NCI-H226 (cell line): Measurements from ENCODE around the gene NTRK3.
"Not testable (repeated sequence)": the region's sequence is repeated elsewhere in the genome, so short reads cannot be mapped to it uniquely, and the experiment has no call there.

ENCODE experiments used
- DNase-seq: peaks from one replicate; pipeline ENCODE4 v3.0.0-alpha.2; 2015

The NTRK3 gene

DNA sequence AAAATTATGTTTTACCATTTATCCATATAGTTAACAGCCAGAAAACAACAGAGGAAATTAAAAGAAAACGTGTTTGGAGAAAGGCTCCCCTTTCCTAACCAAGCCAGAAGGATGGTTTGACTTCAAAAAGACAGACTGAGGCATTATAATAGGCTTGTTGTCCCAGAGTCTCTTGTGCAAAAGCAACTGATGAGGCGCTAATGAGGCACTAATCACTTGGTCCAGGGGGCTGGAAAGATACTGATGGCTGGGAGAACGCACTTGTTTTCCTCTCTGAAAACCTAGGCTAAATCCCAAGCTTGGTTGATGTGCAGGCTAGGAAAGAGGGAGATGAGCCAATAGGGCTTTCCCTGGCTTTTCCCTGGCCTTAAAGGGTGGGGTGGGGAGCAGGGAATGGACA is 389.6 kb downstream of the NTRK3 start:
- DNase-seq = no peak

GRCh38 chr15:87863152-87863551 is 393.4 kb downstream of the NTRK3 start:
- no peak for DNase-seq

DNA sequence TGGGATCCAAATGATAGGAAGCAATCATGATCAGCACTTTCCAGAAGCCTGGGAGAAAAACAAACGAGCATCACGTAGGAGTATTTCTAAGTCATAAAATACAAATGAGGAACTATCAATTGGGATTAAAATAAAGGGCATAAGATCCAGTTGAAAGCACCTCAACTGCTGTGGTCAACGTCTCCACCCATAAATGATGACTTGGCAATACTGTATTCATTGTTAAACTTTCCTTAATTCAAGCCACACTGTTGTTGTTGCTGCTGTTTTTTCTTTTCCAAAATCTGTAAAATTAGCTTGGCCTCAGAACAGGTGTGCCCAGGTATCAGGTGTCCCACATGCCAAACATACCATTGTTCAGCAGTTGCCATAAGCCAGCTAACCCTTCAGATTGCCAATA is 395.8 kb downstream of the NTRK3 start:
- DNase-seq = no peak

DNA sequence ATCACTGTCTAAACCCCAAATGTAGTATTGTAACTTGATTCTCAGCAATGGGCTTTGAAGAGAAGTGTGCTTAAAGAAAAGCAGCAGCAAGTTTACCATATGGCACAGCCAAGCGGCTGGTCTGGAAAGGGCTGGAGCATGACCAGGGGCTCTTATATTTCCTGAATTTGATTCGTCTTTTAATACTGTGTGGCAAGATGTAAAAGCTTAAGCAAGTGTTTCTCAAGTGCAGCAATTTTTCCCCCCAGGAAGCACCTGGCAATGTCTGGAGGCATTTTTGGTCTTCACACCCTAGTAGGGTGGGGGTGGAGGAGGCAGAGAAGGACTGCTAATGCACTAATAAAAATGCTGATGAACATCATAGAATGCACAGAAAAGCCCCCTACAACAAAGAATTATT is 397.9 kb downstream of the NTRK3 start:
- DNase-seq = no peak

- DNase-seq = no peak
These were observed 405.0 kb downstream of the NTRK3 start for GRCh38 chr15:87851497-87851896.

DNA sequence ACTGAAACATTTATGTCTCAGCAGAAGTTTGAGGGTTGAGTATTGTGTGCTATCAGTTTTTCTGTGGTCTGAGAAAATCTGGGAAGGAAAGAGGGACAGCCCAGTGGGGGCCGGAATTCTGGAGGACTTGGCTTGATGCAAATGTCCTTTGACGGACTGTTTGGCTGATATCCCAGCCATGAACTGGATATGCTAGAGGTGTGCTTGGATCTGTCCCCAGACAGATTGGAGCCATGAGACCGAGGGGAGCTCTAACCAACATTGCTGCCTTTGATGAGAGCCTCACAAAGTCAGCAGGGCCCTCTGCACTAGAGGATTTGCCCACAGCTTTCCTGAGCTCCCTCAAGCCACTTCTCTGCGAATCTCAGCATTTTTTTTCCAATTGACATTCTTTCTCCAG is 405.6 kb downstream of the NTRK3 start:
- no peak for DNase-seq

GRCh38 chr15:87849181-87849580 is 407.4 kb downstream of the NTRK3 start:
- no peak for DNase-seq

DNA sequence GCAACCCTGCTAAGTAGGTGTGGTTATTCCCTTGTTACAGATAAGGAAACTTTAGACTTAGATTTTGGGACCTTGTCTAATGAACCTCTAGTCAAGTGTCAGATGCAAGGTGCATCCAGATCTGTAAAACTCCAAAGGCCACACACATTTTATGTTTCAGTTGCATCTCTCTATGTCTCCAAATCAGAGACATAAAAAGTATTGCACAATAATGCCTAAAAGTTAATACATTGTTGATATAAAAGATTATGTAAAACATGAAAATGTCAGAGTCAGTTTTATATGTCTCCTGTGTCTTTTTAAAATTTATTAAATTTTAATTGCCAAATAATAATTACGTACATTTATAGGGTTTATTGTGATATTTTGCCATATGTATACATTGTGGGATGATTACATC is 408.5 kb downstream of the NTRK3 start:
- DNase-seq = no peak

GRCh38 chr15:87846746-87847145 is 409.8 kb downstream of the NTRK3 start:
- DNase-seq = no peak

DNA sequence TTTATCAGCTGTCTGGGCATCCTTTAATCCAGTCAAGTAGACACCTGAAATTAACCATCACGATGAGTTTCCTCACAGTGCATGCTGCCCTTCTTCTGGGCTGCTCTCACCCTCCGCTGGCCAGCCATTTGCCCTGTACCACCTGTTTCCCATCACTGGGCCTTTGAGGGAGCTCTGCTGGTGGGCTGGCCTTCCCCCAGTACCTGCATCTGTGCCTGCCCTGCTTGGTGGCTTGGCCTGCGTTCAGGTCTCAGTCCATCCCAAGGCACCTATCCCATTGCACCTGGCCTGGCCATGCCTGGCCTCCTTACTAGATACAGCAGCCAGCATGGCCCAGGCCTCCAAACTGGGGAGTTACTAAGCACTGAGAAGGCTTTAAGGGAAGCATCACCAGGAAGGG is 413.2 kb downstream of the NTRK3 start:
- DNase-seq = no peak

DNA sequence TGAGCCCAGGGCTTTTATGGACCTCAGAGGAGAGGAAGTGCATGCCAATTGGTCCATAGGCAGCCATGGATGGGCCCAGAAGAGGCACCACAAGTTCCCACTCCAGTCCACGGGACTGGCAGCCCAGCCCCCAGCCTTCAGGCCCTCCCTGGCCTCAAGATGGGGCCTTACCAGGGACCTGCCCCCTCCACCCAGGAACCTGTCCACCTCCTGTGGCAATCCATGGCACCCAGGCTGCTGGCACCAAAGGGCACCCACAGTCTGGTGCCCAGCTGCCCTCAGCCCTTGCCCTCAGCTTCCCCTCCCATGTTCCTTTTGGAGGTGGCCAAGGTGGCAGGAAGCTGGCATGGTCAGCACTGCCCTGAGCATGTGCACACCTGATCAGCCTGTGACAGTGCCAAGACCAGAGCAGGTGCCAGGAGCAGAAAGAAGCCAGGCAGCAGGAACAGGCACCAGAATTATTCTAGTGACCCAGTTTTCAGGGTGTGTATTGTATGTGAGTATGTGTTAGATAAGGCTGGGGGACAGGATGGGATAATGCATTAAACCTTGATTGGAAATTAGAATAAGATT is 415.0 kb downstream of the NTRK3 start:
- no peak for DNase-seq

GRCh38 chr15:87835830-87836229 is 420.7 kb downstream of the NTRK3 start:
- DNase-seq = not testable (repeated sequence)

DNA sequence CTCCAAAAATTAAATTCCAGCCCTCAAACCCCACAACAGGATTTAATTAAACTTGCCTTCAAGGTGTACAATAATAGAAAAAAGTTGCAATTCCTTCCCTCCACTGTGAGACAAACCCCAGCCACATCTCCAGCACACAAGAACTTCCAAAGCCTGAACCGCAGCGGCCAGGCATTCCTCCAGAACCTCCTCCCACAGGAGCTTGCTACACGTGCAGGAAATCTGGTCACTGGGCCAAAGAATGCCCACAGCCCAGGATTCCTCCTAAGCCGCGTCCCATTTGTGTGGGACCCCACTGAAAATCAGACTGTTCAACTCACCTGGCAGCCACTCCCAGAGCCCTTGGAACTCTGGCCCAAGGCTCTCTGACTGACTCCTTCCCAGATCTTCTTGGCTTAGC is 423.2 kb downstream of the NTRK3 start:
- DNase-seq = not testable (repeated sequence)

DNA sequence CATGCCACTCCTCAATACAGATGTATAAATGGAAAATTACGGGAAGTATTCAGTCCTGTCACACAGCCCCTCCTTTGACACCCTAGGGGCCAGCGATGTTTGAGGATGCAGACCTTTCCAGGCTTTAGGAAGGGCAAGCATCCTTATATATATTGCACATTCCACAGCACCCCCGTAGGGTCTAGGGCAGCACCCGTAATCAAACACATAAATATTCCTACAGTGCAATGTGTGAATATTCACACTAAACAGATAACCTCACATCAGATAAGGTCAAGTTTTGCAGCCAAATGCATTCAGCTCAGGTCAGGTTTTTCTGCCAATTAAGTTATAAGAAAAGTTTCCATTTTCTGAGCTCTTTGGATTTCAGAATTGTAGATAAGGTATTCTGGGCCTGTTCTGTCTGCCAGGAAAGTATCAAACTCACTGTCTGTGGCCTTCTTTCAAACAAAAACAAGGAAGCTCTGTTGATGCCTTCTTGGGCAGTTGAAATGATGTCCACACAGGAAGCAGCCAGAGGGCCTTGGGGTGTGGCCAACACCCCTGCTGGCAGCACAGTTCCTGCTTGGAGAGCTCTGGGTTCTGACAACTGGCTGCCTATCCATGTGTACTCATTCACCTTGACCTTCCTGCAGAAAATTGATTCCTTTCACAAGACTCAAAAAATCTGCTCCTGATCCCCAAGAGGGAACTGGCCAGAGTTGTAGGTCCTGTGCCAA is 427.0 kb downstream of the NTRK3 start:
- DNase-seq = peak; percentile 66

- DNase-seq = no peak
These were observed 427.9 kb downstream of the NTRK3 start for GRCh38 chr15:87828608-87829007.

GRCh38 chr15:87827131-87827530 is 429.4 kb downstream of the NTRK3 start:
- DNase-seq = peak; percentile 82

DNA sequence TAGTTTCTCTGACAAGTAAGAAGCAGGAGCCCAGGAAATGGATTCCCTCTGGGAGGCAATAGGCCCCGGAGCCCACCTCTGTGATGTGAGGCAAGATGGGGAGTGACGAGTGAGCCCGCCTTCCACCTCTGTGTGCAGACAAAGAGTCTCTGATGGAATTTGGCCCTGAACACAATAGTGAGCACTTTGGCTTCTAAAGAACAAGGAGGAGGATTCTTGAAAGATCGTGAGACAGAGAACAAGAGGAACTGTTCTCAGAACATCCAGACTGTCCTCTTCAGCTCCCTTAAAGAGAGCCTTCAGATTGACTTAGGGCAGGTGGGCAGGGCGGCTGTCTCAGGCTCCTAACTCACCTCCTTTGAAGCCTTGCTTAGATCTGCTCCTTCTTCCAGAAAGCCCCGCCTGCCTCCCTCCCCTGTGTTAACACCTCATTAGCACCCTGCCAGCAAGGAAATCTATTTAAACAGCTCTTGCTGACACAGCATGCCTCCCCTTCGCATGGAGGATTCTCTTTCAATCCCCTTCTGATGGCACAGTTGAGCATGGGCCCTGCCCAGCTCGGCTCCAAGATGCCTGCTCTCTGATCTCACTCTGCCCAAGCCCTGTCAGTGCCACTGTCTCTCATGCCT is 430.3 kb downstream of the NTRK3 start:
- DNase-seq = no peak

- DNase-seq = no peak
These were observed 437.8 kb downstream of the NTRK3 start for GRCh38 chr15:87818756-87819155.

DNA sequence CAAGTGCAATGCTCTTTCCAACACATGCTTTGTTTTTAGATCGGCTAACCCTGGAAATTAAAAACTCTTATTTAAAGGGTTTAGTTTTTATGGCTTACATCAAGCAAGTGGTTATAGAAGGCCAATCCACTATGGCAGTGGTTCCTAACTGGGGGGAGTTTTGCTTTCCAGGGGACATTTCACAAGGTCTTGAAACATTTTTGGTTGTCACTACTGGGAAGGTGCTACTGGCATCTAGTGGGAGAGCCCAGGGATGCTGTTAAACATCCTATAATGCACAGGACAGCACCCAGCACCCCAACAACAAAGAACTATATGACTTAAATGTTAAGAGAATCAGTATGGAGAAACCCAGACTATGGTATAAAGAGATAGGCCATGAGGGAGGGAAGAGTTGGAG is 439.0 kb downstream of the NTRK3 start:
- no peak for DNase-seq

GRCh38 chr15:87816811-87817210 is 439.7 kb downstream of the NTRK3 start:
- DNase-seq = peak; percentile 100

DNA sequence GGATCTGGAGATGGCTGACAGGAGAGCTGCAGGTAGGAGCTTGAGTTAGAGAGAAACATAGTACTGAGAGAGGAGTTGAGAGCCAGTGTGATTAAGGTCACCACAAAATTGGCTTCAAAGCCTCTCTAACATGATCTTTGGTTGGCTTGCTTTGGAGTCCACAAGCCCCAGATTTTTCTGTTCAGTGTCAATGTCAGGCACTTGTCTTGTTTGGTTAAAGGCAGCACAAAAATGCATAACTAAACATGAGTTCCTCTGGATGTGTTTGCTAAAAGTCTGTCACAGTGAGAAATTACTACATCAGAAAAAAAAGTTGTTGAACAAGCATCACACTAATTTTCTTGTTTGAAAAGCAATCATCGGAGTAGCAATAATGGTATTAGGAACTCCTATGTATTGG is 440.5 kb downstream of the NTRK3 start:
- no peak for DNase-seq
